ENCODE results near the gene PCDH17. TPM values are rescaled to one million over a fixed set of nuclear protein-coding genes. Genes with fewer than 3 reads are reported as not detected.

PCDH17 gene
- polyA plus RNA-seq, 1 donor (not counting 4 experiments of a cell fraction or from before 2014, with no cell fraction given): not detected

- Histone ChIP-seq H3K4me2 (ENCODE audit: control insufficient read depth, extremely low read depth, insufficient read depth, low read depth, low read length) (no peak overlapping the region), H3K27me3 (ENCODE audit: control insufficient read depth, extremely low read depth, insufficient read depth, low read length) (no peaks in the 10 kb centered on the region), H3K4me3 (ENCODE audit: control insufficient read depth in 2 of 3, extremely low read depth in 1 of 3, insufficient read depth in 2 of 3, low read depth in 1 of 3, low read length in 3 of 3) (no peak overlapping the region), H3K4me1 (ENCODE audit: control insufficient read depth, extremely low read depth, insufficient read depth, low read length) (no peaks in the 10 kb centered on the region), H3K9me3 (ENCODE audit: control insufficient read depth, low read depth, low read length) (no peaks in the 10 kb centered on the region), H3K36me3 (ENCODE audit: control insufficient read depth in 2 of 2, extremely low read depth in 1 of 2, insufficient read depth in 2 of 2, low read length in 2 of 2) (no peaks in the 10 kb centered on the region), H4K20me1 (ENCODE audit: control insufficient read depth, extremely low read depth, insufficient read depth, low read length) (no peaks in the 10 kb centered on the region), H3K27ac (ENCODE audit: control insufficient read depth, insufficient read depth, low read length) (no peak overlapping the region), H2AFZ (ENCODE audit: control insufficient read depth, low read length) (no peak overlapping the region), H3K9me1 (ENCODE audit: control insufficient read depth, extremely low read depth, insufficient read depth, low read length) (no peaks in the 10 kb centered on the region), H3K79me2 (ENCODE audit: control insufficient read depth, insufficient read depth, low read length) (no peaks in the 10 kb centered on the region), H3K9ac (ENCODE audit: control insufficient read depth, extremely low read depth, insufficient read depth, low read length) (no peak overlapping the region)
- DNase-seq (ENCODE audit: low read depth, low spot score): no peak
- TF ChIP-seq EZH2 (IDR thresholded peaks at IDR 0.05; ENCODE audit: low read length): no peak
- TF ChIP-seq, protein P1, sequence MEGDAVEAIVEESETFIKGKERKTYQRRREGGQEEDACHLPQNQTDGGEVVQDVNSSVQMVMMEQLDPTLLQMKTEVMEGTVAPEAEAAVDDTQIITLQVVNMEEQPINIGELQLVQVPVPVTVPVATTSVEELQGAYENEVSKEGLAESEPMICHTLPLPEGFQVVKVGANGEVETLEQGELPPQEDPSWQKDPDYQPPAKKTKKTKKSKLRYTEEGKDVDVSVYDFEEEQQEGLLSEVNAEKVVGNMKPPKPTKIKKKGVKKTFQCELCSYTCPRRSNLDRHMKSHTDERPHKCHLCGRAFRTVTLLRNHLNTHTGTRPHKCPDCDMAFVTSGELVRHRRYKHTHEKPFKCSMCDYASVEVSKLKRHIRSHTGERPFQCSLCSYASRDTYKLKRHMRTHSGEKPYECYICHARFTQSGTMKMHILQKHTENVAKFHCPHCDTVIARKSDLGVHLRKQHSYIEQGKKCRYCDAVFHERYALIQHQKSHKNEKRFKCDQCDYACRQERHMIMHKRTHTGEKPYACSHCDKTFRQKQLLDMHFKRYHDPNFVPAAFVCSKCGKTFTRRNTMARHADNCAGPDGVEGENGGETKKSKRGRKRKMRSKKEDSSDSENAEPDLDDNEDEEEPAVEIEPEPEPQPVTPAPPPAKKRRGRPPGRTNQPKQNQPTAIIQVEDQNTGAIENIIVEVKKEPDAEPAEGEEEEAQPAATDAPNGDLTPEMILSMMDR (optimal IDR thresholded peaks at IDR 0.05 in 1 of 3, IDR thresholded peaks at IDR 0.05 in 1 of 3, conservative IDR thresholded peaks at IDR 0.05 in 1 of 3; ENCODE audit: extremely low read depth in 1 of 3, insufficient read depth in 2 of 3, low read length in 3 of 3): no peak
- no peak for FAIRE-seq
- dilution Hi-C loops (cut with MboI; ENCODE audit: extremely low pct_ligation_motif_present, low sequenced_read_pairs): no loop called here
Observed at GRCh38 chr13:57739089-57739488, 107.5 kb downstream of the PCDH17 start.

DNA sequence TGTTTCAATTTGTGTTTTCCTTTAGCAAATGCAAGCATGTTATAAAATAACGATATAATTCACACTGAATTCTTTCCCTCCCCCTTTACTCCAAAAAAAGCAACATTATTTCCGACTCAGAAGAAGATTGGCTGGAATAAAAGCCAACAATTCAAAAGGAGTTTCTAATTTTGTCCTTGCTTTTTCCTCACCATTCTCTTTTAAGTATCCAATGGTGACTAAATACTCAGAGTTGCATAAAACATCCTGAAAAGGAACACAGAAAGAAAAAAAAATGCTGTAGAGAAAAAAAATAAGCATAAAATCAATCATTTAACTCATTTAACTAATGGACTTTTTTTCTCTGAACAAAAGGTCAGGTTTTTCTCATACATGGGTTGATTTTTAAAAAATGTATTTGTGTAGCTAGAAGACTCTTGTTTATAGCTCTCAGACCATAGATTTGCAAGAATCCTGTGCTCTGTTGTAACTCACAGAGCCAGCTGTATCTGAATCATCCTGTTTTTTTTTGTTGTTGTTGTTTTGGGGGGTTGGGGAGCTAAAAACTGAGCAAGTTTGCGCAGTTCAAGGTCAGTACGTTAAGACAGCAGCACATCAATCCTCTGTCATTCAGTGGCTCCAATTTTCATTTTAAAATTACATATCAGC lies 108.1 kb downstream of the PCDH17 start:
- no peaks in the 10 kb centered on the region for H3K9me1 ChIP-seq (ENCODE audit: control insufficient read depth, extremely low read depth, insufficient read depth, low read length)
- H3K36me3 ChIP-seq (ENCODE audit: control insufficient read depth in 2 of 2, extremely low read depth in 1 of 2, insufficient read depth in 2 of 2, low read length in 2 of 2): no peaks in the 10 kb centered on the region
- dilution Hi-C loops (cut with MboI; ENCODE audit: extremely low pct_ligation_motif_present, low sequenced_read_pairs): no loop called here
- H3K4me1 ChIP-seq (ENCODE audit: control insufficient read depth, extremely low read depth, insufficient read depth, low read length): no peaks in the 10 kb centered on the region
- DNase-seq (ENCODE audit: low read depth, low spot score): no peak
- H3K9ac ChIP-seq (ENCODE audit: control insufficient read depth, extremely low read depth, insufficient read depth, low read length): no peak overlapping the region
- H3K27me3 ChIP-seq (ENCODE audit: control insufficient read depth, extremely low read depth, insufficient read depth, low read length): no peaks in the 10 kb centered on the region
- H4K20me1 ChIP-seq (ENCODE audit: control insufficient read depth, extremely low read depth, insufficient read depth, low read length): no peaks in the 10 kb centered on the region
- no peak for TF ChIP-seq EZH2 (IDR thresholded peaks at IDR 0.05; ENCODE audit: low read length)
- TF ChIP-seq, protein P1 (optimal IDR thresholded peaks at IDR 0.05 in 1 of 3, IDR thresholded peaks at IDR 0.05 in 1 of 3, conservative IDR thresholded peaks at IDR 0.05 in 1 of 3; ENCODE audit: extremely low read depth in 1 of 3, insufficient read depth in 2 of 3, low read length in 3 of 3): no peak
- no peak overlapping the region for H3K27ac ChIP-seq (ENCODE audit: control insufficient read depth, insufficient read depth, low read length)
- no peak for FAIRE-seq
- H3K4me2 ChIP-seq (ENCODE audit: control insufficient read depth, extremely low read depth, insufficient read depth, low read depth, low read length): no peak overlapping the region
- H3K79me2 ChIP-seq (ENCODE audit: control insufficient read depth, insufficient read depth, low read length): no peaks in the 10 kb centered on the region
- H3K4me3 ChIP-seq (ENCODE audit: control insufficient read depth in 2 of 3, extremely low read depth in 1 of 3, insufficient read depth in 2 of 3, low read depth in 1 of 3, low read length in 3 of 3): no peak overlapping the region
- no peak overlapping the region for H2AFZ ChIP-seq (ENCODE audit: control insufficient read depth, low read length)
- no peaks in the 10 kb centered on the region for H3K9me3 ChIP-seq (ENCODE audit: control insufficient read depth, low read depth, low read length)

Measured in keratinocyte (primary cell).